Nephron (organoid): Measurements from ENCODE around the gene AP3B1.

ENCODE experiments used
- H3K27ac Mint-ChIP-seq, 3 experiments: 2 replicates each; pipeline ENCODE4 v1.8.0; 2020; ENCODE audit warnings: mixed read lengths in 3 of 3, mild to moderate bottlenecking in 2 of 3, moderate library complexity in 1 of 3
- H3K27me3 Mint-ChIP-seq: 2 replicates; pipeline ENCODE4 v1.8.0; 2021; ENCODE audit warnings: low read depth, mild to moderate bottlenecking, moderate library complexity, mixed read lengths
- H3K36me3 Mint-ChIP-seq: 2 replicates; pipeline ENCODE4 v1.8.0; 2020; ENCODE audit warnings: low read depth, mixed read lengths
- H3K4me1 Mint-ChIP-seq: 2 replicates; pipeline ENCODE4 v1.8.0; 2020; ENCODE audit warnings: mixed read lengths
- H3K4me3 Mint-ChIP-seq, 3 experiments: 2 replicates each; pipeline ENCODE4 v1.8.0; 2020; ENCODE audit warnings: mild to moderate bottlenecking in 3 of 3, mixed read lengths in 3 of 3, moderate library complexity in 2 of 3
- H3K9me3 Mint-ChIP-seq: 2 replicates; pipeline ENCODE4 v1.8.0; 2020; ENCODE audit warnings: mixed read lengths
- TF ChIP-seq, protein P1 (sequence below), 3 experiments: fragments of 200-600 bp; sonication (generic); IDR thresholded peaks; one replicate each; pipeline ENCODE4 v1.5.0; 2021; ENCODE audit warnings: antibody characterized with exemption in 3 of 3; ENCODE audit not compliant: unreplicated experiment in 3 of 3

Gene AP3B1

DNA sequence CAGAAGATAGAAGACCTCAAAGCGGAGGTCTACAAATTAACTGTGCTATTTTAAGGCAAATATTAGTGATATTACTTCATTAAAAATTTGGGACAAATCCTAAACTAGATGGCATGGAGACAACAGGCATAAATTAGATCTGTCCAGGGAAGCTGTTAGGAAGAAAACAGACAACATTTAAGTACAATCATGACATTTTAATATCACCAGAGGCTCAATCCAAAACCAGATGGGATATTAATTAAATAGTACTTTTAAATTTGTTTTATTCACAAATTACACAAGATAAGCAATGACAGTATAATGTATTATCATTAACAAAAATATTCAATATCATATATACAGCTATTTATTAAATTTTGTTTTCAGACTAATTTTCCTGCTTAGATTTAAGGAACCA lies 161.1 kb downstream of the AP3B1 start:
- H3K27ac Mint-ChIP-seq, result no peak overlapping the region
- H3K36me3 Mint-ChIP-seq, result peaks cover 11% of the 10 kb centered on the region
- no peaks in the 10 kb centered on the region for H3K4me1 Mint-ChIP-seq
- TF ChIP-seq, protein P1, sequence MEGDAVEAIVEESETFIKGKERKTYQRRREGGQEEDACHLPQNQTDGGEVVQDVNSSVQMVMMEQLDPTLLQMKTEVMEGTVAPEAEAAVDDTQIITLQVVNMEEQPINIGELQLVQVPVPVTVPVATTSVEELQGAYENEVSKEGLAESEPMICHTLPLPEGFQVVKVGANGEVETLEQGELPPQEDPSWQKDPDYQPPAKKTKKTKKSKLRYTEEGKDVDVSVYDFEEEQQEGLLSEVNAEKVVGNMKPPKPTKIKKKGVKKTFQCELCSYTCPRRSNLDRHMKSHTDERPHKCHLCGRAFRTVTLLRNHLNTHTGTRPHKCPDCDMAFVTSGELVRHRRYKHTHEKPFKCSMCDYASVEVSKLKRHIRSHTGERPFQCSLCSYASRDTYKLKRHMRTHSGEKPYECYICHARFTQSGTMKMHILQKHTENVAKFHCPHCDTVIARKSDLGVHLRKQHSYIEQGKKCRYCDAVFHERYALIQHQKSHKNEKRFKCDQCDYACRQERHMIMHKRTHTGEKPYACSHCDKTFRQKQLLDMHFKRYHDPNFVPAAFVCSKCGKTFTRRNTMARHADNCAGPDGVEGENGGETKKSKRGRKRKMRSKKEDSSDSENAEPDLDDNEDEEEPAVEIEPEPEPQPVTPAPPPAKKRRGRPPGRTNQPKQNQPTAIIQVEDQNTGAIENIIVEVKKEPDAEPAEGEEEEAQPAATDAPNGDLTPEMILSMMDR (IDR thresholded peaks at IDR 0.05; ENCODE audit: unreplicated experiment in 3 of 3), result no peak
- H3K27me3 Mint-ChIP-seq, result no peaks in the 10 kb centered on the region
- no peaks in the 10 kb centered on the region for H3K9me3 Mint-ChIP-seq
- H3K4me3 Mint-ChIP-seq, result no peak overlapping the region

DNA sequence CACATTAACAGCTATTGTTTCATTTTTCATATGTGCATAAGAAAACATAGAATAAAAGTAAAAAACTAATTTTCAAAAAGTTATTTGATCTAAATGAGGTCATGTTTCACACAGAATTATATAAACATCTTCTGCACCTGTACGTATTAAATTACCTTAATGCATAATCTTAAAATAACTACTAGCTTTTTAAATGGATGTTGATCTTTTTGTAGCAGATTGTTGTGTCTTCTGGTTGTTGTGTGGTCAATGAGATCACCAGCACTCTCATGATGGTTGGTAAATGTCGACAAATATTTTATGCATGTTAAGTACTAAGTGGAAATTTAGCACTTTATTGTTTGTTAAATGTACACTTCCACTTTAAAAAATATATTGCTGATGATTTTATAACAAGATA lies 162.0 kb downstream of the AP3B1 start:
- Mint-ChIP-seq H3K36me3 (peaks cover 15% of the 10 kb centered on the region), H3K27me3 (no peaks in the 10 kb centered on the region), H3K4me3 (no peak overlapping the region), H3K9me3 (no peaks in the 10 kb centered on the region), H3K27ac (no peak overlapping the region), H3K4me1 (no peaks in the 10 kb centered on the region)
- TF ChIP-seq, protein P1 (IDR thresholded peaks at IDR 0.05; ENCODE audit: unreplicated experiment in 3 of 3), result no peak

DNA sequence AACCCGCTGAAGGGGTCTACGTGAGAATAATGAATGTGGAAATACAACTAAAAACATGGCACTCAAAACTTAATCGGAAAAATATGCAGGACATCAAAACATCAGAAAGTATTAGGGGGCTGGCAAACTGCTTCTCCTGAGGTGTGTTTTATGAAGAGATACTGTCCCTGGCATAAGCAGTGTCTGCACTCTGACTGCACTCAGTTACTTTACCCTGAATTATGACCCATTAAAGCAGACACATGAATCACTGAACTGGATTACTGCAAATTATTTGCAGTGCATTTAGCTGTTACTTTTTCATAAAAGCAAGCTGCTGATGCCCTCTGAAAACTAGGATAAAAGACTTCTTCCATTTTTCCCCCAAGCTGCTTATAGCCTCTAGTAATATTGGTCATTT lies 164.9 kb downstream of the AP3B1 start:
- Mint-ChIP-seq H3K9me3 (no peaks in the 10 kb centered on the region), H3K27ac (no peak overlapping the region), H3K36me3 (peaks cover 30% of the 10 kb centered on the region), H3K4me1 (no peaks in the 10 kb centered on the region), H3K4me3 (no peak overlapping the region), H3K27me3 (no peaks in the 10 kb centered on the region)
- TF ChIP-seq, protein P1 (IDR thresholded peaks at IDR 0.05; ENCODE audit: unreplicated experiment in 3 of 3), result no peak

DNA sequence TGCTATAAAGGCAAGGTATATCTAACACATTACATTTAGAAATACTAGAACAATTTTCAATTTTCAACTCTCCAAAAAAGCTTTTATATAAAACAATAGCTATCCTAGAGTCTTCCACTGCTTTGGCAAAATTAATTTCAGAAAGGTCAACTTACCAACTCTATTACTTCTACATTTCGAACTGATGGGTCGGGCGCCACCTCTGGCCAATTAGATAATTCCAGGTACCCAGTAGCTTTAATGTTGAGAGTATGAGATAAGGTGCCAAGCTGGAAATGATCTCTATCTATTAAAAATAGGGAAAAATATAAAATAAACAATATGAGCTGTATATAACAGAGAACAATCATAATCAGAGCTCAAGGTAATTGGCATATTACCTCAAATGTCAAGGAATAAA lies 166.6 kb downstream of the AP3B1 start:
- H3K27me3 Mint-ChIP-seq, result no peaks in the 10 kb centered on the region

DNA sequence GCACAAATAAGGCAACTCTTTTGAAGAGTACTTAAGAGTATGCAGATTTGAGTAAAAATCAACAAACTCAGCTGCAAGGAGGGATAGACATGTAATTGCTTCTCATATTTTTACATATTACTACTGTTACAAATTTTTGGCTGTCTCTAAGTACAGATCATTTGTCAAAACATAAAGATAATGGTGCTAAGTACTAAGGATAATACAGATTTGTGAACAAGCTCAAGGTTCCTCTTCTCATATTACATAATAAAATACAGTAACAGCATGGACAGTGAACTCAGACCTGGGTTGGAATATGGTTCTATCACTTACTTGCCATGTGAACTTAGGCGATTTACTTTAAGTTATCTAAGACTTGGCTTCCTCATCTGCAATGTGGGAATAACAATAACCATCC lies 168.0 kb downstream of the AP3B1 start:
- Mint-ChIP-seq H3K4me1 (no peaks in the 10 kb centered on the region), H3K4me3 (no peak overlapping the region), H3K36me3 (peaks cover 38% of the 10 kb centered on the region), H3K9me3 (peaks cover 2% of the 10 kb centered on the region), H3K27me3 (no peaks in the 10 kb centered on the region), H3K27ac (no peak overlapping the region)
- TF ChIP-seq, protein P1 (IDR thresholded peaks at IDR 0.05; ENCODE audit: unreplicated experiment in 3 of 3), result no peak

More for the DNA sequence above, 166.6 kb downstream of the AP3B1 start:
- peaks cover 29% of the 10 kb centered on the region for H3K36me3 Mint-ChIP-seq
- H3K27ac Mint-ChIP-seq, result no peak overlapping the region
- H3K4me1 Mint-ChIP-seq, result no peaks in the 10 kb centered on the region
- no peak overlapping the region for H3K4me3 Mint-ChIP-seq
- TF ChIP-seq, protein P1 (IDR thresholded peaks at IDR 0.05; ENCODE audit: unreplicated experiment in 3 of 3), result peak in 1 of 3 experiments; percentile 37
- H3K9me3 Mint-ChIP-seq, result no peaks in the 10 kb centered on the region

DNA sequence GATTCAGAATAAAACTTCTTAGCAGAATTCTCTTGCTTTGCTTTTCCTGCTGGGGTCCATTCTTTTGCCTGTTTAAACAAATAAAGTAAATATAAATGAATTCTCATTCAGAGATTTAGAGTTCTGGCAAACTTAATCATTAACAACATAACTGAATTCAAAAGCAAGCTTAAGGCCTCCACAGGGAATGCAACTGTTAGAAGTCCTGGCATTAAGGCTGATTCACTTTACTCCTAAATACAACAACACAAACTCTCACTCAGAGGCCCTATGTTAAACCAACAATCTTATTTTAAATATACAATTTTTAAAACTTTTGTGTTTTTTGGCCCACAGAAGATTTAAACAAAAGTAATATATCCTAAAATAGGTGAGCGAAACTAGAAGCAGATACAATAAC lies 178.3 kb downstream of the AP3B1 start:
- Mint-ChIP-seq H3K27me3 (no peaks in the 10 kb centered on the region), H3K36me3 (peaks cover 69% of the 10 kb centered on the region), H3K4me1 (no peaks in the 10 kb centered on the region), H3K27ac (peak overlapping the region in 1 of 3 experiments; percentile 32), H3K4me3 (no peak overlapping the region), H3K9me3 (peaks cover 21% of the 10 kb centered on the region)
- TF ChIP-seq, protein P1 (IDR thresholded peaks at IDR 0.05; ENCODE audit: unreplicated experiment in 3 of 3), result no peak
